GM18508 (cell line): Measurements from ENCODE around the gene RPTOR.

Experiments
- ATAC-seq: cut with Tn5 transposase; IDR thresholded peaks from one replicate; pipeline ENCODE4 v1.9.1; 2021; ENCODE audit warnings: moderate number of reproducible peaks; ENCODE audit not compliant: insufficient read depth, unreplicated experiment

The RPTOR gene

DNA sequence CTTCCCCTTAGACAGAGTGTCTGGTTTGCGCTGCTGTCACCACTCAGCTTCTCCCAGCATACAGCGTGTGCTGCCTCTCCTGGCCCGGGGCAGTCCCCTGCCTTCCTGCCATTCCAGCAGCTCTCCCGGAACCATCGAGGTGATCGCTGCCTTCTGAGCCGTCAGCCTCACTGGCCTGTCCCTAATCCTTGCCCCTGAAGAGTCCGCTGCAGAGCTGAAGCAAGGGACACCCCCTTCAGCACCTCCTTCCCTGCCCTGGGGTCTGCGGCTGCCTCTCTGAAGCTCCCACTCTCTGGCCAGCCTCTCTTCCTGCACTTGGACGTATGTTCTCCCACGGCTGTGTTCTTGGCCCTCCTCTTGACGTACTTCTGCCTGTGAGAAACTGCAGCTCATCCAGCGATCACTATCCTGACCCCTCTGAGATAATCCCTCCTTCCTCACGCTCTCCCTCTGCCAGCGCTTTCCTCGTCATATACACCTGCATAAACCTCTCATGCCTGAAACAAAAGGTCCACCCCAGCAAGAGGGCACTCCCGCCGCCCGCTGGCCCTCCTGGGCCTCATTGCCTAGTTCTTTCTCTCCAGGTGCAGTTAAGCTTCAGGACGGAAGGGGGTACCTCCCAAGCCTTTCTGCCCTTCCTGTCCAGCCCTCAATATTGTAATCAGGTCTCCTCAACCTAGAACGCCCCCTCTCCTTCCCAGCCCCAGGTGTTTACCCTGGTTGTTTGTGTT lies 226.4 kb downstream of the RPTOR start:
- no peak for ATAC-seq

DNA sequence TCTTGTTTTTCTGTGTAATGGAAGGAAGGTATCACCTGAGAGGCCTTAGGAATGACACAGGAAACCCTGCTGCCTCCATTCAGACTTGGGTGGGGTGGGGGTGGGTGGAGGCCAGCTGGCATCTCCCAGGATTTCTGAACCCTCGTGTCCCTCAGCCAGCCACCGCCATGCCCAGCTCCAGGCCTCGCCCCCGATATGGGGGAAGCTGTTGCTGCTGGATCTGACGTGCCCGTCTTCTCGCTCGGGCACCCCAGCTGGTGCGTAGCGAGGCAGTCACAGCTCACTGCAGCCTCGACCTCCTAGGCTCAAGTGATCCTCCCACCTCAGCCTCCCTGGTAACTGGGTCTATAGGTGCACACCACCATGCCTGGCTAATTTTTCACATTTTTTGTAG lies 227.0 kb downstream of the RPTOR start:
- ATAC-seq = no peak

DNA sequence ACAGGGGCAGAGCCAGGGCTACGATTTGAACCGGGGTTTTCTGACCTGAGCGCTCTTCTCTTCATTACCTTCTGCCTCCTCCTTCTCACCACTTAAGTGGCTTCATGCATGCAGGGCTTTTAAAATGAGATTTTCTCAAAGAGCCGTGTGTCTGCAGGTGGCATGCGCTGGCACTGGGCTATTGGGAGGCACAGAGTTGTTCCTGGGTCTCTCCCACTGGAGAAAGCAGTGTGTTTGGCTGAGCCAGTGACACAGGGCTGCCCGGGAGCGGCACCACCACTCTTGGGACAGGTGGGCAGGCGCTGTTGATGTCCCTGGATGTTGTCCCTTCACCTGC lies 228.2 kb downstream of the RPTOR start:
- no peak for ATAC-seq

DNA sequence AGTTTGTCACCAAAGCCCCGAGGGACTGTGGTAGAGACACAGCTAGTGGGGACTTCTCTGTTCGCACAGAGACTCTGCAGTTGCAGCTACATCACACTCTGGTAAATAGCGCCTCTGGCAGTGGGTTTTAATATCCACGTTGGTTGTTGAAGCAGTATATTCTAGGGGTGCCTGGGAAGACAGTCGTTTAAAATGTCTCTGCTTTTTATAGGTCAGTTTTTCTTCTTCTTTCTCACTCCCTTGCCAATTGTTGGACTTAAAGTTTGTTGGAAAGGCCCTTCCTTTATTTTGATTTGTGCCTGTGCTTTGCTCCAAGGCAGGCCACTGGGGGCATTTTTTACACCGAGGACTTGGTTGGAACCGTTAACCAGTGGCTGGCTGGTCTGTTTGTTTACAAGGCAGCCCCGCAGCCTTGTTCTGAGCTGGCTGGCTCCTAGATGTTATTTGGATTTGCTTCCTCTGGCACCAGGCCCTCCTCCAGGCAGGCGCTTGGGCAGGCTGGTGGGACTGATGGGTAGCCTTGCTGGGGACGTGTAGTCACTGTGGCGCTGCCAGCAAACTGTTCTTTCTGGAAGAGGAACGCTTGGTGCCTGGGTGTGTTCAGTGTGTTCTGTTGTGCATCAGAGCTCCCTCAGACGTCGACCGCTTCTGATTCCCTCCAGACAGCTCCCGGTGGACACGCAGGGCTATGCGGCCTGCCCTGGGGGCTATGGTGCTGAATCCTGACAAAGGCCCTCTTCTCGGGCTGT lies 228.8 kb downstream of the RPTOR start:
- ATAC-seq = no peak

DNA sequence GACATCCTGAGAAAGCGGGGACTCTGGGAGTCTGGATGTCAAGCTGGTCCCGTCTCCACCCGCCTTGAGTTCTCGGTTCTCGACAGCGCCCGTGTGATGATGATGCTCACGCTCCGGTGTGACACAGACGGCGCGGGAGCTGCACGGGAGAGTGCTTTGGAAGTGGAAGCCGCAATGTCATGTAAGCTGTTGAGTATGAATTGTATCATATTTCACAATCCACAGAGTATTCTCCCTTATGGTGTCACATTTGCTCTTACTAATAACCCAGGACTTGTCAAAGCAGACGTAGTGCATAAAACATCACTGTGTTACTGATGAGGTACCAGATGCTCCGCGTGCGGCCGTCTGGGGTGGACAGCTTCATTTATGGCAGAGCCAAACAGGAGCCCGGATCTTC lies 229.5 kb downstream of the RPTOR start:
- ATAC-seq = no peak

DNA sequence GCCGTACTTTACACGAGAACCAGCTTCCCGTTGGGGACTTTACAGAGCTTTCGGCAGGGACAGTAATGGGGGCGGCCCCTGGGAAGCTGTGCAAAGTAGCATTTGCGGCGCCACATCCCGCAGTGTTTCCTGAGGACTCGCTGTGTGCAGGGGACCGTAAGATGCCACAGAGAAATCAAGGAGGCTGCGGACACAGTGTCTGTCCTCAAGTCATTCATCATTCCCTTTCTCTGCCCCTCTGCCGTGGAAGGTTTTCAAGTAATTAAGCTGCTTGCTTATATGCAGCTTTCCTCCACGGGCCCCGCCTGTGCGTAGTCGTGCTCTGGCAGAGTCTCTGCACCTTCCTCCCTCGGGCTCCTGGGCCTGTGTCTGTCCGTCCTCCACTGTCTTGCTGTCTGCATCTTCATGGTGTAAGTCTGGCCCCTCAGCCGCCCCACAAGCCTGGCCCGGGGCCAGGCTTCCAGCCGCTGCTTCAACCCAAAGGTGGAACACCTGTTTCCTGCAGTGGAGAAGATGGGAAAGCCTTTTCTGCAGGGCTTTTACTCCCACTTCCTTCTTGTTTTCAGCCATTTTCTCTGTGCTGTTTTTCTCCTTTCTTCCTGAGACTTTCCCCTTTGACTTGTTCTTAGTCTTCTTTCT lies 230.1 kb downstream of the RPTOR start:
- ATAC-seq = no peak

DNA sequence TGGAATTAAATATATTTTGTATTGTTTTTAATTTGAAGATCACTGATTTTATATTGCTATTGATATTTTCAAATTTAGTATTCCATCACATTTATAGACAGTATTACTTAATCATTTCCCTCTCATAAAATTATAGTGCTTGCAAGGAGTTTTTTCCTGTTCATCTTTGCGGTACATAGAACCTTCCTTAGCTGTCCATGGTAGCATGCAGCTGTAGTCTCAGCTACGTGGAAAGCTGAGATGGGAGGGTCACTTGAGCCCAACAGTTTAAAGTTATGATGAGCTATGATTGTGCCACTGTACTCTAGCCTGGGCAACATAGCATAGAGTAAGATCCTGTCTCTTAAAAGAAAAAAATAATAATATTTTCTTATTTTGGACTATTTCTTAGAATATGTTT lies 231.2 kb downstream of the RPTOR start:
- ATAC-seq = no peak

DNA sequence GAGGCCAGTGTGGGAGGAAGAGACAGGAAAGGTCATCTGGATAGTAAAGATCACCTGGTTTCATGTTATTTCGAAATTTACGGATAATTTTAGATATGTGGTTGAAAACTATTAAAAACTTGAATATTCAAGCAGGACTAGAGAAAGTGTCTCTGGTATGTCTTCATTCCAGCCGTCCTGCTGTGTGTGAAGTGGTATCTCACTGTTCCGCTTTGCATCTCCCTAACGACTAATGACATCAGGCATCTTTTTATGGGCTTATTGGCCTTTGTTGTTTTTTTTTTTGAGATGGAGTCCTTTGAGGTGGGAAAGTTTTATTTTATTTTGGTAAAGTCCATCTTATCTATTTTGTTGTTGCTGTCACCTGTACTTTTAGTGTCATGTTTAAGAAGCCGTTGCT lies 232.6 kb downstream of the RPTOR start:
- ATAC-seq = no peak

DNA sequence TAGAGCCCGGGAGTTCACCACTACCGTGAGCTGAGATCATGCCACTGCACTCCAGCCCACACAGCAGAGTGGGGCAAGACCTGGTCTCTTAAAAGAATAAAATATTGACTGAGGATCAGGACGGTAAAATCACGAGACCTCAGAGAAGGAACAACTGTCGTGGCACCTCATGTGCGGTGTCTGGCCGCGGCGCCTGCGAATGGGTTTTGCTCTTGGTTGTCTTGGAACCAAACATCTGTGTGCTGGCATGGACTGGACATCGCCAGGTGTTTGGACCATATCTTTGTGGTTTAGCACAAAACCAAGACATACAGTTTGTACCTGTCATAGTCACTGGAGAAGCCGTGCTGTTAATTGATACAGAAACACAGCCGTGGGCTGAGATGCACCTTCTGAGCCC lies 234.1 kb downstream of the RPTOR start:
- ATAC-seq = no peak

DNA sequence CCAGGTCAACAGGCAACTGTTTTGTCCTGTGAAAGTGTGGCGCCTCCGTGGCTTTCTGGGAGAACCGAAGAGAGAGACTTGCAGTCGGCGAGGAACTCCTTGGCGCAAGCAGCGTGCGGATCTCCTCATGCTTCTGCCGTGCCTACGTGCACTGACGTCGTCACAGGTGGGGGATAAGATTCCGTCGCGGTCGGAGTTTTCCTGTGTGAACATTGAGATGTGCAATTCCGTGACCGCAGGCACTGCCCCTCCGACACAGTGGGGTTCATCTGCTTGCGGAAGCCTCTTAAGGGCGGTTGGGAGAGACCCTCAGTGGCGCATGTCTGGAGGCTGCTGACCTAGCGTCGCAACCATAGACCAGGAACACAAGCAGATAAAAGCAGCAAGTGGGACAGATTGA lies 234.7 kb downstream of the RPTOR start:
- ATAC-seq = no peak

DNA sequence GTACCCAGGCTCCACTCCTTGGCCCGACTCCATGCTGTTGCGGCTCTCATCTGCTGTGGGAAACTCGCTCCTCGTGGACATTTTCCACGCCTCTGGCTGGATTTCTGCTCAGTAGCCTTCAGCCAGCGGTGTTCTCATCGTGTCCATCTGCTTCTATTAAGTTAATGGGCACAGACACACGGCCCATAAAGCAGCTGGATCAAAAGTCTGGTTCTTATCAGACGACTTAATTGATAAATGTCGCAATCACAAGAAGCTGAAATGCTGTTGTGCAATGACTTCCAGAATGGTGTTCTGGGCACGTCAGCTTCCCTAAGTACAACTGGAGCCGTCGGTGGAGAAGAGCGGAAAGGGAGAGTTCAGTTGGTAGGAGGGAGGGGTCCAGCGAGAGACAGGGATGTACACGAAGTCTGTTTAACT lies 235.3 kb downstream of the RPTOR start:
- ATAC-seq = no peak

DNA sequence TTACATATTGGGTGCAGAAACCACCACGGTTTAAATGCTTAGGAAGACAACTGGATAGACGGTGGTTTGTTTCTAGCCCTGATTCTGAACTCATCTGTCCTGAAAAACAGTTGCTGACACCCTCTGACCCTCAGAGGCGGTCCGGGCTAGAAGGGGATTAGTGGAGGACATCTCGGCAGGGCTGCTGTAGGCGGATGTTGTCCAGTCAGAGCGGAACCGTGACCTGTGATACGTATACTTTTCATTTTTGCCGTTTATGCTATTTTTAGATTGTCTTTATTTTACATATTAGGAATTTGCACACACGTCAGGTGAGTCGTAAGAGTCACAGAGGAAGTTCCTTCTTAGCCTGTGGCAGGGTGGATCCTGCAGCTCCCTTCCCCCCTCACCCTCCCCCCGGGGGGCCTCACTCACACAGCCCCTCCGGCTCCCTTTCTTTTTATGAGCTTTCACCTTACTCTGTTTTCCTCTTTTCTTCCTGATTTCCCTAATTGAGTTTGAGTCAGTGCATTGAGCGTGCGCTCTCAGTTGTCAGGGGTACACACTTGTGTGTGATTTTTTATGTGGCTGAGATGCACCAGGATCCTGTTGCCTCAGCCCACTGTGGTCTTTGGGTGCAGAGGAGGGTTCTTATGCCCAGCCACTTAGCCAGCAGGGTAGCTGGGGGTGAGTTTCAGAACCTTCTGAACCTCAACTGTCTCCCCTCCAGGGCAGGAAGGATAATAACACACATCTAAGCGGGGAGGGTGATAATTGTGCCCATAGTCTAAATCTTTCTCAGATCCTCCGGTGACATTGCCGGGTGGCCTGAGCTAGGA lies 236.0 kb downstream of the RPTOR start:
- peak; percentile 49 for ATAC-seq

DNA sequence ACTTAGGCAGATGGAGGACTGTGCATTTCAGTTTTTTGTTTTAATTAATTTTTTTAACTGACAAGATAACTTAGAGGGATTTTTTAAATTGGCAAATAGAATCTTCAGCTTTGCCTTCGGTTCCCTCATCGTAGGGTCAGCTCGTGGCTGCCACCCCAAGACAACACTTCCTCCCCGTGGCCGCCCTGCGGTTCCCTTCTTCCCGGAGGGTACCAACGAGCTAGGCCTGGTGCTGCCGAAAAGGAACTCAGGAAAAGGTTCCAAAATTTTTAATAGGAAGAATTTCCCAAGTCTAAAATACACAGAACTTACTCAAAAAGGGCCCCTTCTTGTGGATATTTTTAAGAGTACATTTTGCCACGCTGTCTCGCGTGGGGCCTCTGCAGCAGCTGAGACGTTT lies 236.6 kb downstream of the RPTOR start:
- no peak for ATAC-seq

DNA sequence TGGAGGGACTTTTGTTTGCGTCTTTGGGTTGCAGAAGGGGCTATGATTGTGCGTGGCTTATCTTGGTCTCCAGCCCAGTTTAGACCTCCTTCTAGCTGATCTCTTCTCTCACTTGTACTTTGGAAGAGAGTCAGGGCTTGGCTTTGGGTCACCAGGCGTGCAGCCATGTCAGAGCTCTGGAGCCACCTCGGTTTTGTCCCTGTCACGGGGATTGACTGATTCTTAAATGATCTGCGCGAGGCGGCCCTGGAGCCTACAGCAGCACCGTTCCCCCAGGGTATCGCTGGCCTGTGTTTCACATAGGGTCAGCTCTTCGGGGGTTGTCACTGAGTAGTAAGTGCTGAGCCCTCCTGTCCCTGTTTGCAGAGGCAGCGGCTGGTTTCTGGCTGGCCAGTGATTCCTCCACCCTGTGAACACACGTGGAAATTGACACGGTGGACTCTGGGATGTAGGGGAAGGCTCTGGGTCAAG lies 237.2 kb downstream of the RPTOR start:
- no peak for ATAC-seq

DNA sequence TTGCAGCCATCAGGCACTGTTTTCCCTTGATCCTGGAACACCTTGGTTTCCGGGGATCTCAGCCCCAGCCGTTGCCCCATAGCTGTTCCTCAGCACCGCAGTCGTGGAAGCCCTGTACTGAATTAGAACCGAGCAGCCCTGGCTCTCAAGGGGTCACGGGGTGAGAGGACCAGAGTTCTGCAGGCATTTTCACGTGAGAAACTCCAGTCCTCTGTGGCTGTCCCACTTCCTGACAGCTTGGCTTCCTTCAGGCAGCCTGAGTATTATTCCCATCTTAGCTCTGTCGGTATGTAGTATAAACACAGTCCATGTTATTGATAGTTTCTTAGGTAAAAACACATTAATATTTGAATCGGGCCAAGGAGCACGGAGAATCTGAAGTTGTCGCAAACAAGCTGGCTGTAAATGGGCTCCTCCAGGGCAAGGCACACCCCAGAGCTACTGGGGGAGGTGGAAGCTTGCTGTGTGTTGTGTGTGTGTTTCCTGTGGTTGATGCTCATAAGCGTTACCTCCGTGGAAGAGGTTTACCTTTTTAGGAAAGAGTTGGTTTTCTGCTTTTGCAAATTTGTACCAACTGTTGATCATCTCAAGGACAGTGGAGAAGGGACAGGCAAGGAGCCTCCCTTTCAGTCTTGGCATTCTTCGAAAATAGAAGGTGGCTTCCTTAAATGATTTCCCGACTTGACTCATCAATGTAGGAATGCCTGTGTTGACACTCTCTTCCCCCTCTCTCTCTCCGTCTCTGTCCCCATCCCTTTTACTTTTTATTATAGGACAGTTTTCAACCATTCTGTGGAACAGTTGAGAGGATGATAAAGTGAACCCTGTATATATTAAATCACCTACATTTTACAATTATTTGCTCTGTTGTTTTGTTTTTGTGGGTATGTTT lies 238.1 kb downstream of the RPTOR start:
- ATAC-seq = no peak

DNA sequence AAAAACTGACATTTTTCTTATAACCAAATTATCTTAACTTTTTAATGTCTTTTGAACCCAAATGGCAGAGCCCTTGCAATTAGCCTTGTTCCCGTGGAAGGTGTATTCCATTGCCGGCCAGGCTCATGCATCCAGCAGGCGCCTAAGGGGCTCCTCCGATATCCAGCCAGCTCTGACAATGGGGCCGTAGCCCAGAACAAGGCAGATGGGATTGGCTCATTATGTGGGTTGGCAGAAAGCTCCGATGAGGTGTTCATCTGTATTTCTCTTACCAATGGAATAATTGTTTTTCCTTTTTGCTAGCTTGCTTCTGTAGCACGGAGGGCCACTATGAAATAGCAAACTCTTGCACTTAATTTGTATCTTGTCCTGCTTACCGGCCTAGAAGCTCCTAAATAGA lies 238.8 kb downstream of the RPTOR start:
- no peak for ATAC-seq

DNA sequence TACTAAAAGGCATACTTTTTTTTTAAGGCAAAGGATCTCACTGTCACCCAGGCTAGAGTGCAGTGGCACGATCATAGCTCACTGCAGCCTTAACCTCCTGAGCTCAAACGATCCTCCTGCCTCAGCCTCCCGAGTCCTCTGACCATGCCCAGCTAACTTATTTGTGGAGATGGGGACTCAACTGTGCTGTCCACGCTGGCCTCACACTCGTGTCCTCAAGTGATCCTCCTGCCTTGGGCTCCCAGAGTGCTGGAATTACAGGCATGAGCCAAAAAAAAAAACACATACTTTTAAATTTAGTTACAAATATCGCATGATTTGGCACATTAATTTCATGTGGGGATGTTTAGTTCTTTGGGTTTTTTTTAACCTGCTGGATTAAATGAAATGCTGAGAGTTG lies 239.3 kb downstream of the RPTOR start:
- no peak for ATAC-seq

DNA sequence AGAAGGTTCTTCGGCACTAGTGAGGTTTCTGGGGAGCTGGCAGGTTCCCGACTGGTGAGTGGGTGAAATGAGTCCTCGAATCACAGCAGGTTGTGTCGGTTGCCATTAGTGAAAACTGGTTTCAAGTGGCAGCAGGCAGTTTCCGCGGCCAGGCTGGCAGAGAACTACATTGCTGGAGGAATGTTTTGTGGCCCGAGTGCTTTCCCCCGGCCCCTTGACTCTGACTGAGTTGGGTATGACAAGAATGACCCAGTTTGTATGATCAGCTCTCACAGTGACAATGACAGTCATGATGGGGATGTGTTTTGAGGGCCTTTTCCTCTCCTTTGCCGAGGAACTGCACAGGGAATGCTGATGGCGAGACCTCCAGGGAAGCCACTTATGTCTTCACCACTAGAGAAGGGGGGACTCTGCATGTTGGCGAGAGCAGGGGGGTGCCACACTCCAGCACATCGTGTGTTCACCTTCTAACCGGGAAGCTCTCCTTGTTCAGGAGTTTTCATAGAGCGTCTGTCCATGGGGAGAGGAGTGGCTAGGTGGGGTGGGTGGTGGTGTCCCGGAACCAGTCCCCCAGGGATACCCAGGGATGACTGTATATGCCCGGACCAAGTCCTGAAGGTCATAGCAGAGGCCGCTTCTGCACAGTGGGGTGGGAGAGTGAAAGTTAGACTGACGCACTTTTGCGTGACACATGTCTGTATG lies 241.0 kb downstream of the RPTOR start:
- no peak for ATAC-seq

DNA sequence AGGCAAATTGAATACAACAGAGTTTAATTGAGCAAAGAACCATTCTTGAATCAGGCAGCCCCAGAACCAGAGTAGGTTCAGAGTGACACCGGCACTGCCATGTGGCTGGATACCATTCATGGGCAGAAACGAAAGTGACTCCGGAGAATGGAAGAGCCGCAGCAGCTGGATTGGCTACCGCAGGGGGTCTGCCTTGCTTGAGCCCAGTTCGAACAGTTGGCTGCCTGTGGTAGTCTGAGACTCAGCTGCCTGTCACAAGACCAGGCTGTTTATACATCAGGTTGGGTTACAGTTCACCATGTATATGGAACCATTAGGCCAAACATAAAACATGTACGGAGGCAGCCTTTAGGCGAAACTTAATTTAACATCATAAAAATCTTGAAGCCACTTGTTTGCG lies 241.8 kb downstream of the RPTOR start:
- ATAC-seq = no peak
